Spleen (tissue), 11 donors: Measurements from ENCODE around the gene ABHD5. TPM values are rescaled to one million over a fixed set of nuclear protein-coding genes. Genes with fewer than 3 reads are reported as not detected.

Source experiments
- DNase-seq: peaks from one replicate; pipeline ENCODE4 v3.0.0-alpha.2; 2020
- H3K27ac ChIP-seq, 8 donors: fragments of 200-600 bp; sonication (generic) in 7 of 8; 1 replicate in 4 of 8; 2 replicates in 4 of 8; pipeline versions ENCODE4 v1.5.0 to v1.8.0; 2016 to 2021; ENCODE audit warnings: inconsistent platforms in 4 of 8, mild to moderate bottlenecking in 4 of 8, moderate library complexity in 1 of 8
- H3K27me3 ChIP-seq, 7 donors: fragments of 200-600 bp; sonication (generic) in 6 of 7; replicated peaks in 1 of 7; 1 replicate in 4 of 7; 2 replicates in 3 of 7; pipeline versions ENCODE4 v1.5.0 to v1.8.0; 2016 to 2021; ENCODE audit warnings: inconsistent platforms in 3 of 7, mild to moderate bottlenecking in 1 of 7
- H3K36me3 ChIP-seq, 6 donors: fragments of 200-600 bp; sonication (generic) in 5 of 6; 1 replicate in 4 of 6; 2 replicates in 2 of 6; pipeline versions ENCODE4 v1.5.0 to v1.8.0; 2016 to 2021; ENCODE audit warnings: inconsistent platforms in 2 of 6
- H3K4me1 ChIP-seq, 6 donors: fragments of 200-600 bp; sonication (generic) in 5 of 6; 1 replicate in 3 of 6; 2 replicates in 3 of 6; pipeline versions ENCODE4 v1.5.0 to v1.8.0; 2016 to 2021; ENCODE audit warnings: inconsistent platforms in 3 of 6
- H3K4me3 ChIP-seq, 8 donors: fragments of 200-600 bp; sonication (generic) in 7 of 8; 1 replicate in 4 of 8; 2 replicates in 4 of 8; pipeline versions ENCODE4 v1.5.0 to v1.8.0; 2016 to 2021; ENCODE audit warnings: inconsistent platforms in 4 of 8, mild to moderate bottlenecking in 4 of 8, moderate library complexity in 2 of 8
- H3K9me3 ChIP-seq, 8 donors: fragments of 200-600 bp; sonication (generic) in 7 of 8; 1 replicate in 4 of 8; 2 replicates in 4 of 8; pipeline versions ENCODE4 v1.5.0 to v1.8.0; 2016 to 2021; ENCODE audit warnings: inconsistent platforms in 4 of 8
- POLR2A ChIP-seq, 3 donors: fragments of 450-650 bp; IDR thresholded peaks; one replicate each; pipeline ENCODE4 v1.5.1; 2017; ENCODE audit warnings: antibody characterized with exemption in 3 of 3, mild to moderate bottlenecking in 1 of 3
- POLR2AphosphoS5 ChIP-seq, 3 donors: sonication (generic); formaldehyde crosslinking; IDR thresholded peaks; one replicate each; pipeline ENCODE4 v1.5.1; 2017; ENCODE audit warnings: antibody characterized with exemption in 3 of 3
- WGBS, 5 donors: extraction: QIAGEN DNeasy Blood & Tissue Kit in 3 of 5; methylation state at CpG; one replicate each; pipeline versions ENCODE4 v1.1.5 to v1.1.7; 2013 to 2018; 5-methylcytosine and 5-hydroxymethylcytosine counted together
- intact Hi-C: fragments of 100-400 bp; cut with DNase I; formaldehyde crosslinking; loops from one replicate; pipeline ENCODE4 v1.15.0; 2023; ENCODE audit warnings: low total_unique reads
- polyA plus RNA-seq, 3 donors: library from polyadenylated mRNA; stranded (reverse); fragments of 200-250 nt; gene quantifications; one replicate each; pipeline ENCODE4 v1.2.1, GENCODE V29; 2013
- total RNA-seq, 7 donors: library from RNA; depleted of rRNA in 3 of 7; stranded (reverse); fragments of >200 nt in 3 of 7; fragmentation: NEBNext Ultra II Directional in 4 of 7; extraction: Animal tissue kit (Norgen Biotek cat#: 25700) in 4 of 7; gene quantifications; one replicate each; pipeline versions ENCODE4 v1.1.0 to v1.2.1, GENCODE V29; 2016 to 2021
- TF ChIP-seq, protein P1 (sequence below), 11 experiments: fragments of 200-600 bp in 7 of 11; fragments of 450-650 bp in 4 of 11; sonication (generic) in 4 of 11; IDR thresholded peaks in 8 of 11; conservative IDR thresholded peaks in 3 of 11; 1 replicate in 7 of 11; 2 replicates in 4 of 11; pipeline versions ENCODE4 v1.4.0 to v1.8.0; 2016 to 2021; ENCODE audit warnings: antibody characterized with exemption in 11 of 11, inconsistent platforms in 4 of 11, mild to moderate bottlenecking in 1 of 11
- donor health status: healthy with polysubstance abuse.
- donor health status: DM: no; HTN: no; CAD: no; lungs with moderate emphysema.
- donor health status: DM: no; HTN: no; CAD: no.
- donor health status: Bipolar disorder and iron deficiency.
- donor health status: healthy.
- donor health status: DM: no; HTN: no; CAD: no.
- donor health status: DM: yes; HTN: yes; CAD: no.

The ABHD5 gene
- total and polyA plus RNA-seq, 10 donors: 2.6 to 44.8 (median 23.1) TPM

DNA sequence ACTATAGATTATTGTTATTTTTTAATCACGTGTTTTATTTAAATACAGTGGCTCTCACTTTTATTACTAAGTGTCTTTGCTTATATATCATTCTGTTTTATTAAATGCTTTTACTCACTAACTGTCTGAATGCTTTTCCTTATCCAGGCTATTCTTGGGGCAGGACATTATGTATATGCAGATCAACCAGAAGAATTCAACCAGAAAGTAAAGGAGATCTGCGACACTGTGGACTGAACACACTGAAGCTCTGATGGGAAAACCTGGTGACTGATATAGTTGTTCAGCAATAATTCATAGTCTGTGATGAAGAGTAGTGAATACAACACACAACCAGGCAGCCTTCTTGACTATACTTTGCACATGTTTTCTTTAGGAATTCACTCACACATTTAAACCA is 27.6 kb downstream of the ABHD5 start:
- Histone ChIP-seq H3K36me3 (peaks cover 0 to 87% (median 31%) of the 10 kb centered on the region in 6 donors), H3K4me3 (no peak overlapping the region), H3K27ac (no peak overlapping the region), H3K27me3 (no peaks in the 10 kb centered on the region), H3K9me3 (no peaks in the 10 kb centered on the region), H3K4me1 (no peaks in the 10 kb centered on the region)
- WGBS, 5 donors: 96 to 100% (median 97%) methylated on average over 2 of the region's 2 CpGs
- no peak for DNase-seq
- TF ChIP-seq, protein P1, sequence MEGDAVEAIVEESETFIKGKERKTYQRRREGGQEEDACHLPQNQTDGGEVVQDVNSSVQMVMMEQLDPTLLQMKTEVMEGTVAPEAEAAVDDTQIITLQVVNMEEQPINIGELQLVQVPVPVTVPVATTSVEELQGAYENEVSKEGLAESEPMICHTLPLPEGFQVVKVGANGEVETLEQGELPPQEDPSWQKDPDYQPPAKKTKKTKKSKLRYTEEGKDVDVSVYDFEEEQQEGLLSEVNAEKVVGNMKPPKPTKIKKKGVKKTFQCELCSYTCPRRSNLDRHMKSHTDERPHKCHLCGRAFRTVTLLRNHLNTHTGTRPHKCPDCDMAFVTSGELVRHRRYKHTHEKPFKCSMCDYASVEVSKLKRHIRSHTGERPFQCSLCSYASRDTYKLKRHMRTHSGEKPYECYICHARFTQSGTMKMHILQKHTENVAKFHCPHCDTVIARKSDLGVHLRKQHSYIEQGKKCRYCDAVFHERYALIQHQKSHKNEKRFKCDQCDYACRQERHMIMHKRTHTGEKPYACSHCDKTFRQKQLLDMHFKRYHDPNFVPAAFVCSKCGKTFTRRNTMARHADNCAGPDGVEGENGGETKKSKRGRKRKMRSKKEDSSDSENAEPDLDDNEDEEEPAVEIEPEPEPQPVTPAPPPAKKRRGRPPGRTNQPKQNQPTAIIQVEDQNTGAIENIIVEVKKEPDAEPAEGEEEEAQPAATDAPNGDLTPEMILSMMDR (IDR thresholded peaks at IDR 0.05 in 8 of 11, conservative IDR thresholded peaks at IDR 0.05 in 3 of 11): no peak
- TF ChIP-seq POLR2A (IDR thresholded peaks at IDR 0.05) (no peak), POLR2AphosphoS5 (IDR thresholded peaks at IDR 0.05) (no peak)
- intact Hi-C loops: no loop called here

DNA sequence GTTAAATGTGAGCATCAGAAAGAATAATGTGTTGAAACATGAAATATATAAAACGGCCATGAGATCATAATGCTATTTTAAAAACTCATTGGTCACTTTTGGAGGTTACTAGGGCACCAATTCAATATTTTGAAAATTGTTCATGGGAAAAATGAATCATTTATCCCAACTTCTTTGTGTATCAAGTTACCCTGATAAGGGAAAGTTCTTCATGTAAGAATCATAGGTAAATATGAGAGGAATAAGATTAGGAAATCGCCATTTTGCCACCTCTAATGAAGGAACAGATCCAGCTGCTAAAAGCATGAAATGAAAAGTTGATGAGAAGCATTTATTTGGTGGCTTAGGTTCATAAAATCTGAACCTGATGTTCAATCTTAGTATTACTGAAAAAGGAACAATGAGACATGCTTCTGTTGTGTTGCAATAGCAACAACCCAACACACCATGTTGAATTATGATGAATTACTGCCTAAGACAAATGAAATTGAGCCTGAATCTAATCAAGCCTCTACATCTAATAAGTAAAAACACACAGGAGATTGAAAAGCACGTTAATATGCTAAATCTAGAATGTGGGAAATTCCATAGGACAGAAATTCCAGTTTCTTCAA is 32.5 kb downstream of the ABHD5 start:
- Histone ChIP-seq H3K27me3 (no peaks in the 10 kb centered on the region), H3K4me3 (no peak overlapping the region), H3K36me3 (peaks cover 0 to 79% (median 11%) of the 10 kb centered on the region in 6 donors), H3K27ac (no peak overlapping the region), H3K9me3 (no peaks in the 10 kb centered on the region), H3K4me1 (no peaks in the 10 kb centered on the region)
- no peak for DNase-seq
- TF ChIP-seq POLR2AphosphoS5 (IDR thresholded peaks at IDR 0.05): no peak
- TF ChIP-seq POLR2A (IDR thresholded peaks at IDR 0.05): no peak
- TF ChIP-seq, protein P1 (IDR thresholded peaks at IDR 0.05 in 8 of 11, conservative IDR thresholded peaks at IDR 0.05 in 3 of 11): no peak
- intact Hi-C loops: no loop called here
- WGBS, 5 donors: 79 to 96% (median 92%) methylated on average over 3 of the region's 3 CpGs

DNA sequence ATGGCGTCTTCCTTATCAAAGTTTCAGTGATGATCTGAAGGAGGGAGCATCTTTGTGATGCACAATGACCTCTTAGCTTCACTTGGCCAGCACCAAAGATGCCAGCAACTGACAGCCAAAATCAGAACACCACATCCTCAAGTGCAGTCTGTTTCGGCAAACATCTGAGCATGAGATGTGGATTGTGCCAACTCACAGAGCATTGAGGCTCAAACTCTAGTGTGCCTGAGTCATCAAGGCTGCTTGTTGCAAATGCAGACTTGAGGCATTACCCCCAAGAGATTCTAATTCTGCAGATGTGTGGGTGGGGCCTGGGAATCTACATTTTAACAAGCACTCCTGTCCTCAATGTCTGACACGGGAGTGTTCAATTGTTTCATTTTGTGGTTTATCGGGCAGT is 35.8 kb downstream of the ABHD5 start:
- intact Hi-C loops: no loop called here
- H3K4me3 ChIP-seq: no peak overlapping the region
- H3K27ac ChIP-seq: no peak overlapping the region
- TF ChIP-seq POLR2A (IDR thresholded peaks at IDR 0.05) (no peak), POLR2AphosphoS5 (IDR thresholded peaks at IDR 0.05) (no peak)
- TF ChIP-seq, protein P1 (IDR thresholded peaks at IDR 0.05 in 8 of 11, conservative IDR thresholded peaks at IDR 0.05 in 3 of 11): no peak
- H3K36me3 ChIP-seq: peaks cover 0 to 79% (median 0%) of the 10 kb centered on the region in 6 donors
- no peaks in the 10 kb centered on the region for H3K4me1 ChIP-seq
- 94 to 100% (median 95%) methylated on average over 4 of the region's 4 CpGs for WGBS, 5 donors
- no peak for DNase-seq
- no peaks in the 10 kb centered on the region for H3K27me3 ChIP-seq
- H3K9me3 ChIP-seq: no peaks in the 10 kb centered on the region

DNA sequence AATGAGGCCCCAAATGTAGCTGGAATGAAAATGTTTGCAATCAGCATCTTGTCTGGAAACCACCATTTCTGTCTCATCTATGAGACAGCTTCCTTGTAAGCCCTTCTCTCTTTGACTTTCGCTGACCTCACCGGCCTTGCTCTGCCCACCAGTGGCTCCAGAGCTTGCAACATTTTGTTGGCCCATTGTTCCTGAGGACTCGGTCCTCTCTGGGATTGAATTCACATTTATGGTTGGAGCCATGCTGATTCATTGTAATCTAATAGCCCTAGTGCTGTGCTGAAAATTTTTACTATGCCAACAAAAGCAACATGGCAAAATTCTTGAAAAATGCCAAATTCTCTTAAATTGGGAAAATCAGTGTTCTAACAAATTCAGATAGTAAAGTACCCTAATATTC is 37.2 kb downstream of the ABHD5 start:
- Histone ChIP-seq H3K9me3 (no peaks in the 10 kb centered on the region), H3K27ac (no peak overlapping the region), H3K4me1 (no peaks in the 10 kb centered on the region), H3K27me3 (no peaks in the 10 kb centered on the region), H3K4me3 (no peak overlapping the region), H3K36me3 (peaks cover 0 to 88% (median 0%) of the 10 kb centered on the region in 6 donors)
- no peak for TF ChIP-seq POLR2AphosphoS5 (IDR thresholded peaks at IDR 0.05)
- TF ChIP-seq, protein P1 (IDR thresholded peaks at IDR 0.05 in 8 of 11, conservative IDR thresholded peaks at IDR 0.05 in 3 of 11): no peak
- intact Hi-C loops: no loop called here
- no peak for DNase-seq
- WGBS, 5 donors: 91 to 98% (median 95%) methylated on average over 3 of the region's 3 CpGs
